Sigmoid colon (tissue), 7 donors: Measurements from ENCODE around the gene DNMT1. TPM values are rescaled to one million over a fixed set of nuclear protein-coding genes. Genes with fewer than 3 reads are reported as not detected.
A peak's percentile ranks its signal among the peaks of the same experiment; 100 is the strongest.

ENCODE experiments used
- DNase-seq: peaks from one replicate; pipeline ENCODE4 v3.0.0-alpha.2; 2019
- H3K27ac ChIP-seq, 4 donors: fragments of 200-600 bp; sonication (generic); one replicate each; pipeline ENCODE4 v1.5.1; 2016 to 2019; ENCODE audit warnings: mild to moderate bottlenecking in 1 of 4
- H3K27me3 ChIP-seq, 3 donors: fragments of 200-600 bp; sonication (generic); one replicate each; pipeline ENCODE4 v1.5.1; 2019; ENCODE audit warnings: mild to moderate bottlenecking in 1 of 3
- H3K36me3 ChIP-seq, 4 donors: fragments of 200-600 bp; sonication (generic); one replicate each; pipeline ENCODE4 v1.5.1; 2016 to 2019
- H3K4me1 ChIP-seq, 4 donors: fragments of 200-600 bp; sonication (generic); one replicate each; pipeline ENCODE4 v1.5.1; 2017 to 2019
- H3K4me3 ChIP-seq, 4 donors: fragments of 200-600 bp; sonication (generic); one replicate each; pipeline ENCODE4 v1.5.1; 2017 to 2019; ENCODE audit warnings: mild to moderate bottlenecking in 2 of 4, moderate library complexity in 1 of 4
- H3K9me3 ChIP-seq, 4 donors: fragments of 200-600 bp in 3 of 4; sonication (generic) in 3 of 4; one replicate each; pipeline versions ENCODE4 v1.5.1 to v1.6.1; 2013 to 2019
- EP300 ChIP-seq, 4 donors: sonication (generic); formaldehyde crosslinking; IDR thresholded peaks; one replicate each; pipeline ENCODE4 v1.6.1; 2017; ENCODE audit warnings: antibody characterized with exemption in 4 of 4
- POLR2A ChIP-seq, 2 donors: fragments of 450-650 bp; IDR thresholded peaks; one replicate each; pipeline ENCODE4 v1.6.1; 2016; ENCODE audit warnings: antibody characterized with exemption in 2 of 2, mild to moderate bottlenecking in 2 of 2, moderate library complexity in 2 of 2
- POLR2AphosphoS5 ChIP-seq, 4 donors: sonication (generic); formaldehyde crosslinking; IDR thresholded peaks; one replicate each; pipeline ENCODE4 v1.6.1; 2017; ENCODE audit warnings: antibody characterized with exemption in 4 of 4
- WGBS, 2 donors: extraction: QIAGEN DNeasy Blood & Tissue Kit; methylation state at CpG; one replicate each; pipeline ENCODE4 v1.1.7; 2013; 5-methylcytosine and 5-hydroxymethylcytosine counted together
- intact Hi-C: fragments of 100-400 bp; cut with DNase I; formaldehyde crosslinking; loops from one replicate; pipeline ENCODE4 v1.15.1; 2023
- polyA plus RNA-seq, 3 donors: library from polyadenylated mRNA; stranded (reverse); fragments of 200-250 nt; gene quantifications; one replicate each; pipeline ENCODE4 v1.2.3, GENCODE V29; 2013
- total RNA-seq, 4 donors: library from RNA; depleted of rRNA; stranded (reverse); fragments of >200 nt; gene quantifications; one replicate each; pipeline ENCODE4 v1.1.0, GENCODE V29; 2016
- TF ChIP-seq, protein P1 (sequence below), 4 experiments: fragments of 450-650 bp in 3 of 4; fragments of 200-600 bp in 1 of 4; IDR thresholded peaks; one replicate each; pipeline ENCODE4 v1.5.1; 2016 to 2019; ENCODE audit warnings: antibody characterized with exemption in 4 of 4, mild to moderate bottlenecking in 3 of 4, moderate library complexity in 2 of 4
- donor health status: healthy with polysubstance abuse.
- donor health status: Bipolar disorder and iron deficiency.
- donor health status: healthy.

Gene DNMT1
- total and polyA plus RNA-seq, 7 donors = 12.0 to 47.9 (median 24.5) TPM

DNA sequence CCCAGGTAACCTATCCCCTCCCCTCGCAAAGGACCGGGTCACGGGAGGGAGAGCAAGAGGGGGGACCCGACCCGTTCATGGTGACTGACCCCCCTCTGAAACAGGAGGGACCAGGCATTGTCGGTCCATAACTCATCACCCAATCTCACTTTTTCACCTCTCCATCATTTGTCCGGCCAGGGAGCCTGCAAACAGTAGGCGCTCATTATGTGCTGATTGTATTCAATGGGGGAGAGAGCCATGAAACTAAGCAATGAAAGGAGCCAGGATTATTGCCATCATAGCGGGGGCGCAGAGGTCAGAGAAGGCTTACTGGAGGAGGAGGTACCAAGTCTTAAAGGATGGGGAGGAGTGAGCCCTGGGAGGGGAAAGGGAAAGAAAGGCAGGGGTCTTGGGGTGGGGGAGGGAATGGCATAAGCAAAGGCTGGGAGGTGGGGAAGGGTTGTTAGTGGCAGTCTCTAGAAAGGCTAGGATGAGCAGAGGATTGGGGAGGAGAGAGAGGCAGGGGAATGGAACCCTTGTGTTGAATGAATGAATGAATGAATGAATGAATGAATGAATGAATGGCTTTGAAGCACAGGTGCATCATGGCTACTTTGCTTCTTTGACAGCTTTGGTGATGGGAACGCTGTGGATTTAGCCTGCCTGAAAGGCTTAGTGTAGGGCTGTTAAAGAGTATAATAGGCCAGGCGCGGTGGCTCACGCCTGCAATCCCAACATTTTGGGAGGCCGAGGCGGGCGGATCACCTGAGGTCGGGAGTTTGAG is 107.3 kb downstream of the DNMT1 start:
- 90 to 92% methylated on average over 18 of the region's 18 CpGs for WGBS, 2 donors
- Histone ChIP-seq H3K9me3 (no peaks in the 10 kb centered on the region), H3K4me3 (peak overlapping the region; percentile 71 to 98 (median 83)), H3K27me3 (no peaks in the 10 kb centered on the region), H3K27ac (peak overlapping the region; percentile 86 to 93 (median 89)), H3K36me3 (peaks cover 0 to 36% (median 5%) of the 10 kb centered on the region in 4 donors), H3K4me1 (peaks cover 0 to 18% (median 8%) of the 10 kb centered on the region in 4 donors)
- intact Hi-C loops = no loop called here
- no peak for DNase-seq
- TF ChIP-seq POLR2AphosphoS5 (IDR thresholded peaks at IDR 0.05) (no peak), POLR2A (IDR thresholded peaks at IDR 0.05) (no peak), EP300 (IDR thresholded peaks at IDR 0.05) (no peak)
- TF ChIP-seq, protein P1, sequence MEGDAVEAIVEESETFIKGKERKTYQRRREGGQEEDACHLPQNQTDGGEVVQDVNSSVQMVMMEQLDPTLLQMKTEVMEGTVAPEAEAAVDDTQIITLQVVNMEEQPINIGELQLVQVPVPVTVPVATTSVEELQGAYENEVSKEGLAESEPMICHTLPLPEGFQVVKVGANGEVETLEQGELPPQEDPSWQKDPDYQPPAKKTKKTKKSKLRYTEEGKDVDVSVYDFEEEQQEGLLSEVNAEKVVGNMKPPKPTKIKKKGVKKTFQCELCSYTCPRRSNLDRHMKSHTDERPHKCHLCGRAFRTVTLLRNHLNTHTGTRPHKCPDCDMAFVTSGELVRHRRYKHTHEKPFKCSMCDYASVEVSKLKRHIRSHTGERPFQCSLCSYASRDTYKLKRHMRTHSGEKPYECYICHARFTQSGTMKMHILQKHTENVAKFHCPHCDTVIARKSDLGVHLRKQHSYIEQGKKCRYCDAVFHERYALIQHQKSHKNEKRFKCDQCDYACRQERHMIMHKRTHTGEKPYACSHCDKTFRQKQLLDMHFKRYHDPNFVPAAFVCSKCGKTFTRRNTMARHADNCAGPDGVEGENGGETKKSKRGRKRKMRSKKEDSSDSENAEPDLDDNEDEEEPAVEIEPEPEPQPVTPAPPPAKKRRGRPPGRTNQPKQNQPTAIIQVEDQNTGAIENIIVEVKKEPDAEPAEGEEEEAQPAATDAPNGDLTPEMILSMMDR (IDR thresholded peaks at IDR 0.05) = no peak

DNA sequence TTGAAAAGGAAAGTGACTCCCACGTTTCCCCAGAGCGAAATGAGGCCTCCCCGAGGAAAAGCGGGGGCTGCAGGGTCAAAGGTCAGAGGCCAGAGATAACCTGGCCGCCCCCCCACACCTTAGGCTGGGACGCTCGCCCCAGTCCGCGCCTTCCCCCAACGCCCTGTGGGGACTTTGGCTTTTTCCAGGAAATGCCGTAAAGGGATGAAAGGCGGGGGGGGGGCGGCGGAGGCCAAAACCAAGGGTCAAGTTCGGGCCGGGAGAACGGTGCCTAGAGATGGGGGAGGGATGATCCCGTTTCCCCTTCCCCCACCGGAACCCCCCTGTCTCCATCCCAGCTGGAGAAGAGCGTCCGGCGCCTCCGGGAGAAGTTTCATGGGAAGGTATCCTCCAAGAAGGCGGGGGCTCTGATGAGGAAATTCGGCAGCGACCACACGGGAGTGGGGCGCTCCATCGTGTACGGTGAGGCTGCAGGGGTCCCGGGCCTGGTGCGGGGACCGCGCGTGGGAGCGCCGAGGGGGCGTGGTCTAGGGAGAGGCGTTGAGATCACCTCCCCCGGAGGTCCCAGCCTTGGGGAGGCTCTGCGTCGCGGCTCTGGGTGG is 108.1 kb downstream of the DNMT1 start:
- 6 to 24% methylated on average over 42 to 43 of the region's 43 CpGs for WGBS, 2 donors
- intact Hi-C loops = no loop called here
- Histone ChIP-seq H3K36me3 (peaks cover 0 to 28% (median 5%) of the 10 kb centered on the region in 4 donors), H3K4me3 (peak overlapping the region; percentile 71 to 98 (median 83)), H3K9me3 (no peaks in the 10 kb centered on the region), H3K27me3 (no peaks in the 10 kb centered on the region), H3K4me1 (peaks cover 0 to 18% (median 8%) of the 10 kb centered on the region in 4 donors), H3K27ac (peak overlapping the region; percentile 86 to 93 (median 89))
- peak; percentile 72 for DNase-seq
- TF ChIP-seq POLR2A (IDR thresholded peaks at IDR 0.05) (no peak), POLR2AphosphoS5 (IDR thresholded peaks at IDR 0.05) (no peak), EP300 (IDR thresholded peaks at IDR 0.05) (no peak)
- TF ChIP-seq, protein P1 (IDR thresholded peaks at IDR 0.05) = no peak

DNA sequence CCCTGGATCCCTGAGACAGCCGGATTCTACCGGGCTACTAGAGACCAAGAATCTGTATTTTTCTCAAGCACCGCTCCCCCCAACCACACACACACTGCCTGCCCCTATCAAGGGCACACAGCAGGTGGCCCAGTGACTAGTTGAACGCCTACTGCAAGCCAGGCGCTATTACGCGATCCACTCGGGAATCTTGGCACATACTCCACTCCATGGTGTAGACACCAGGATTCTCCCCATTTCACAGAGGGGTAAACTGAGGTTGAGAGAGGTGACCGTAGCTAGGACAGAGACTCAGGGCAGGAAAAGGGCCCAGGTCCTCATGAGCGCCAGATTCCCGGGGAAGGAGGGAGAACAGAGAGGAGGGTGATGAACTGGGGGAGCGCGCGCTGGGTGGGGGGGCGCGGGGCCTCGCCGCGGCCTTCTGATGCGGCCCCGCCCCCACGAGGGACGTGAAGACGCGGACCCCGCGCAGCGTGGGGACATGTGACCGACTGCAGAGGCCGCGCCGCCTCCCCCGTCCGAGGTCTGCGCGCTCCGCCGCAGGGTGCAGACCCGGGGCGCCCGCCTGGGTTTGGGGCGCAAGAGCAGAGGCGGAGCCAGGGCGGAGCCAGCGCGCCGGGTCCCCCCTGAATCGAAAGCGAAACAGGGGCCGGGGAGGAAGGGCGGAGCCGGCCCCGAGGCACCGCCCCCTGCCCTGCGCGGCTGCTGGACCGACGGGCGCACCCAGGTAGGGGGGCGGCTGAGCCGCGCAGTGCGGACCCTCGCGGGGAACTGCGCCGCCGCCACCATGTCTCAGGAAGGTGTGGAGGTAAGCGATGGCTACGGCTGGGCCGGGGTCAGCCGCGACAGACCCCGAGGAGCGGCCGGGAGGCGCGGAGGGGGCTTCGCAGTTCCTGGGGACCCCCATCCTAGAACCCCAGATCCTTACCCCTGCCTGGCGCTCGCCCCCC is 108.8 kb downstream of the DNMT1 start, which contains the start of gene SHFL:
TSS of gene SHFL (plus strand) at position 677 of the 950 bp plus-strand sequence. CDS start at position 788, 111 bp downstream.
- Histone ChIP-seq H3K36me3 (peaks cover 0 to 20% (median 5%) of the 10 kb centered on the region in 4 donors), H3K9me3 (no peaks in the 10 kb centered on the region), H3K27me3 (no peaks in the 10 kb centered on the region), H3K4me1 (peaks cover 0 to 18% (median 8%) of the 10 kb centered on the region in 4 donors), H3K4me3 (peak within 1 kb of the TSS; percentile 71 to 98 (median 83)), H3K27ac (peak within 1 kb of the TSS; percentile 86 to 93 (median 89))
- intact Hi-C loops = no loop called here
- WGBS, 2 donors = 3 to 4% methylated on average over 81 of the region's 81 CpGs
- TF ChIP-seq POLR2A (IDR thresholded peaks at IDR 0.05) = no peak
- peak in 3 of 4 donors; percentile 6 to 63 (median 56) for TF ChIP-seq POLR2AphosphoS5 (IDR thresholded peaks at IDR 0.05)
- peak; percentile 88 for DNase-seq

DNA sequence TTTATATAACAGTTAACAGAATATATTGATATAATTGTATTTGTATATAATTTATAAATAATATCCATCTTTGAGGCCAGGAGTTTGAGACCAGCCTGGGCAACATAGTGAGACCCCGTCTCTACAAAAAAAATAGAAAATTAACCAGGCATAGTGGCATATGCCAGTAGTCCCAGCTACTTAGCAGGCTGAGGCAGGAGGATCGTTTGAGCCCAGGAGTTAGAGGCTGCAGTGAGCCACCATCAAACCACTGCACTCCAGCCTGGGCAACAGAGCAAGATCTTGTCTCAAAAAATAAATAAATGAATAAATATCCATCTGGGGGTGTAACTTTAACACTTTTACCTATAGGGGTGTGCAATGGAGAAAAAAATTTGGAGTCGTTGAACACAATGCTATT is 110.0 kb downstream of the DNMT1 start:
- peaks cover 0 to 9% (median 4%) of the 10 kb centered on the region in 4 donors for H3K36me3 ChIP-seq
- no peaks in the 10 kb centered on the region for H3K27me3 ChIP-seq
- no peak overlapping the region for H3K27ac ChIP-seq
- TF ChIP-seq EP300 (IDR thresholded peaks at IDR 0.05) = no peak
- no peak for TF ChIP-seq POLR2A (IDR thresholded peaks at IDR 0.05)
- no peak for TF ChIP-seq POLR2AphosphoS5 (IDR thresholded peaks at IDR 0.05)
- TF ChIP-seq, protein P1 (IDR thresholded peaks at IDR 0.05) = no peak
- peaks cover 0 to 18% (median 8%) of the 10 kb centered on the region in 4 donors for H3K4me1 ChIP-seq
- 66 to 84% methylated on average over 3 of the region's 3 CpGs for WGBS, 2 donors
- no peaks in the 10 kb centered on the region for H3K9me3 ChIP-seq
- DNase-seq = no peak
- no peak overlapping the region for H3K4me3 ChIP-seq
- intact Hi-C loops = no loop called here
